CD4-positive, alpha-beta T cell treated with Interleukin-6 at 100 ng/mL for 8 hours (primary cell): ENCODE data around the gene ABI1.
"Not testable (repeated sequence)": the region's sequence is repeated elsewhere in the genome, so short reads cannot be mapped to it uniquely, and the experiment has no call there.

Source experiments
- DNase-seq: peaks from one replicate; pipeline ENCODE4 v3.0.0-alpha.2; 2020; ENCODE audit warnings: mixed read lengths, low spot score

ABI1 gene

GRCh38 chr10:26860443-26861204 lies at the start of gene ABI1:
TSS of gene ABI1 (minus strand) at chr10:26860958. CDS start at chr10:26860863, 95 bp downstream.
- peak; percentile 98 for DNase-seq

GRCh38 chr10:26909753-26910152 lies 49.0 kb upstream of the ABI1 start:
- no peak for DNase-seq

- DNase-seq = not testable (repeated sequence)
These were observed 44.6 kb upstream of the ABI1 start for GRCh38 chr10:26905253-26905781.

DNA sequence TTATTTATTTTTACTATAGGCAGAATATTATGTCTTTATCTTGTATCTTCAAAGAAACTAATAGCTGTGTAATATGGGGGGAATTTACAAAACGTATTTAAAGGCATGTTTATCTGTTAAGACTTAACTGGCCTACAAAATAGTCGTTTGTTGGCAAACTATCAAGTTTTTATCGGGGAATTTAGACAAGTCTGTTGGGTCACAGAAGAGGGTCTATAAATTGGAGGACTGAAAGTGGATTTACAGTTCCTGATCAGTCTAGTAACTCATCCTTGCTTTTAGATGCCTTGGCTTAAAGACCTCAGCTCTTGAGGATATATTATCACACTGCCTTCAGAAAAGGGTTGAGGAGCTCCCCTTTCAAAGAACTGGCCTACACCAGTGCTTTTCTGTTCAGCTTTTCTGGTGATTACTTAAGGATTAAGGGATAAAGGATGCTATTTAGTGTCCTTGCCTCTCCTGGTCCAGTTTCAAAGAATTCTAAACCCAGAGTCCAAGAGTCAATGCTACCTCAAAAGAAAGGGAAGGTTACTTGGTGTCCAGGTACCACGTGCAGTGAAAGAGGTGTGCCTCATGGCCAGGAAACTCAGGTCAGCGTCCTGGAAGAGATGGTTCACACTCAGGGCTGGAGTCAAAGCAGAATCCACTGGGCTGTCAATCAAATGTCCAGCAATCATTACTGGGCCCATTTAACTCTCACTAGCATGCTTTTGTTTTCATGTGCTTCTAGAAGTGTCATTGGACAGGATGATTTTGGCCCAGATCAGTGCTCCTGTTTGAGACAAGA lies 42.9 kb upstream of the ABI1 start:
- no peak for DNase-seq

GRCh38 chr10:26892306-26892923 lies 31.7 kb upstream of the ABI1 start:
- DNase-seq = not testable (repeated sequence)

DNA sequence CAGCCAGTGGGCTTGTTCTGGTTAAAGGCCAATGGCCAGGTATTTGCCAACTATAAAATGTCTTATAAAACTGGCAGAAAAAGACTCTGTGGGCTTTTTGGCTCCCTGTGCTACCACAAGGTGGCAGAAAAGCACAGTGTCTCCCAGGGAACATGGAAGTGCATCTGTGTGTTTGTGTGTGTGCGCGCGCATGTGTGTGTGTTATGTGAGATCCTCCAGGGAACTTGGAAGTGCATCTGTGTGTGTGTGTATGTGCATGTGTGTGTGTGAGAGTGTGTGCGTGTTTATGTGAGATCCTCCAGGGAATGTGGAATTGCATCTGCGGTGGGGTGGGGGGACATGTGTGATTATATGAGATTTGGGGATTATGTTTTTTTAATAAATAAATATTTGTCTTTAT lies 30.2 kb upstream of the ABI1 start:
- DNase-seq = peak; percentile 12

GRCh38 chr10:26887611-26888215 lies 27.0 kb upstream of the ABI1 start:
- no peak for DNase-seq

GRCh38 chr10:26881600-26882331 lies 21.0 kb upstream of the ABI1 start:
- peak; percentile 43 for DNase-seq

DNA sequence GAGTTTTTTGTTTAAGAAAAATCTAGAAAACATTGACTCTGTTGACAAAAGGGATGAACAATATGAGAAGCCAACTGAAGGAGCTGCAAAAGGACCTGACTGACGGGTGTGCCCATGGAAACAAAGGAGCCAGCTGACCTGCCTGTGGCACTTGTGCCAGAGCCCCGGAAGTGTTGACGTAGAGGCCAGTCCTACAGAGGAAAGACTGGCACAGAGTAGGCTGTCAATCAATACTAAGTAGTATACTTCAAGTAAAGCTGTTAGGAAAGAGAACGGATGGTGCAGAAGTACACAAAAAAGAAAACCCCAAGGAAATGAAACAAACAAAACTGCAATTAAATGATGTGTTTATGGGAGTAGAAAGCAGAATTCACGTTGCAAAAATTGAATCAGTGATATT lies 19.0 kb upstream of the ABI1 start:
- no peak for DNase-seq

- no peak for DNase-seq
These were observed 10.0 kb upstream of the ABI1 start for GRCh38 chr10:26870766-26871165.

GRCh38 chr10:26869528-26869927 lies 8.8 kb upstream of the ABI1 start:
- DNase-seq = no peak

DNA sequence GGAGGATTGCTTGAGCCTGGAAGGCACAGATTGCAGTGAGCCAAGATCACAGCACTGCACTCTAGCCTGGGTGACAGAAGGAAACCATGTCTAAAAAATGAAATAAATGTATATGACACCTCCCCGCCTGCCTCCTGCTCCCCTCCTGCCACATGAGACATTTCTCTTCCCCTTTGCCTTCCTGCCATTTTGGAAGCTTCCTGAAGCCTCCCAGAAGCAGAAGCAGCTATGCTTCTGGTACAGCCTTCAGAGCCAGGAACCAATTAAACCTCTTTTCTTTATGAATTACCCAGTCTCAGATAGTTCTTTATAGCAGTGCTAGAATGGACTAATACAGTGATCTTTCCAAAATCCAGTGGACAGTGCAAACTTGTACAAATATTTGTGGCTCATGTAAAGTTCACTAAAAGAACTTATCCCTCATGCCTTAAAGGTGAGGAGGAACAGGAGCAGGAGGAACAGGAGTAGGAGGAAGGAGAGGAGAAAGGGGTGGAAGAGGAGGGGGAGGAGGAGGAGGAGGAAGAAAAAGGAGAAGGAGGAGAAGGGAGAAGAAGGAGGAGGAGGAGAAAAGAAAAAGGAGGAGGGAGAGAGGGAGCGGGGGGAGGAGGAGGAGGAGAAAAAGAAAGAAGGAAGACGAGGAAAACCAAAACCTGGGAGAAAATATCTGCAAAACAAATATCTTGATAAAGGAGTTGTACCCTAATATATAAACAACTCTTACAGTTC lies 2.8 kb upstream of the ABI1 start:
- no peak for DNase-seq

GRCh38 chr10:26861205-26861998 lies 644 bp upstream of the ABI1 start:
- no peak for DNase-seq

GRCh38 chr10:26860102-26860442 lies 686 bp downstream of the ABI1 start:
- DNase-seq = peak; percentile 48

GRCh38 chr10:26859241-26860101 lies 1.3 kb downstream of the ABI1 start:
- DNase-seq = no peak

- no peak for DNase-seq
These were observed 2.1 kb downstream of the ABI1 start for GRCh38 chr10:26858707-26859034.

DNA sequence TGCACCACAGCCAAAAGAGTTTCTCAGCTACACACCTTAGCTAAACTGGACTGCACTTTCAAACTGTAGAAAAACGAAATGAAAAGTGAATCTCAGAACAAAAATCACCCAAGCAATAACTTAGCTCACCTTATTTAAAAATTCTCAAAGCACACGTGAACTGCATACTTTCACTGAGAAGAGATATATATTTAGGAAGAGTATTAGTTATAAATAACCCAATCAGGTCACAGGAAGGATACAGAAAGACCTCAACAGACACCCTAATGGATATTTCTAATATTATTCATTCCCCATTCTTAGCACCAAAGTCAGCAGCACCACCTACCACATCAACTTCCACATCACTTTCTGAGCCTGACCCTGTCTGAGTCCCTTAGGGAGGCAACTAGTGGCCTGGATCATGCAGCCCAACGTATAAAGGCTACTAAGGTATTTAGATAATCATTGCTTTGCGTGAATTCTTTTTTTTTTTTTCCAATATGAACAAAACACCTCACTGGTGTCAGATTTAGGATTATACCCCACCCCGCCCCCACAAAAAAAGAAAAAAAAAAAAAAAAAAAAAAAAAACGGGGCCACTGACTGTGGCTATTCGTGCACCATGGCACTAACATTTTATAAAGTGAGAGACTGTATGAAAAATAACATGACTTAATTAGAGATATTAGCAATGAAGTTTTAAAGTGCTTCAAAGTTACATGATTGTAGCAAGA lies 2.6 kb downstream of the ABI1 start:
- no peak for DNase-seq

DNA sequence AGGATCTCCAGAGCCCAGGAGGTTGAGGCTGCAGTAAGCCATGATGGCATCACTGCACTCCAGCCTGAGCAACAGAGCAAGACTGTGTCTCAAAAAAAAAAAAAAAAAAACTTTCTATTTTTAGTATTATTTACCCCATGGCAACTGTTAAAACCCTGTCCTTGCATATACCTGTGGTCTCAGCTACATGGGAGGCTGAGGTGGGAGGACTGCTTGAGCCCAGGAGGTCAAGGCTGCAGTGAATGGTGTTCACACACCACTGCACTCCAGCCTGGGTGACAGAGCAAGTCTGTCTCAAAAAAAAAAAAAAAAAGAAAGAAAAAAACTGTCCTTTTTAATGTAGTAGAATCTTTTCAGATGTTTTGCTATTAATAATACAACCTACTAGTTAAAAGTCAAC lies 3.2 kb downstream of the ABI1 start:
- not testable (repeated sequence) for DNase-seq

GRCh38 chr10:26855186-26855585 lies 5.6 kb downstream of the ABI1 start:
- no peak for DNase-seq
